Neuronal stem cell (in vitro differentiated cells): Measurements from ENCODE around the gene HDAC2.
"Not testable (repeated sequence)": the region's sequence is repeated elsewhere in the genome, so short reads cannot be mapped to it uniquely, and the experiment has no call there.

Experiments used
- DNase-seq: peaks from one replicate; pipeline ENCODE4 v3.0.0-alpha.2; 2013; ENCODE audit warnings: low spot score
- H2AFZ ChIP-seq: one replicate; pipeline ENCODE4 v1.6.1; 2013; ENCODE audit warnings: mild to moderate bottlenecking, low read length, inconsistent platforms
- H2AK5ac ChIP-seq: 2 replicates; pipeline ENCODE4 v1.6.1; 2013; ENCODE audit warnings: low read depth, mild to moderate bottlenecking, inconsistent platforms, low read length, moderate library complexity, mixed read lengths
- H2BK120ac ChIP-seq: 2 replicates; pipeline ENCODE4 v1.6.1; 2013; ENCODE audit warnings: low read depth, mild to moderate bottlenecking, inconsistent platforms, low read length, moderate library complexity, mixed read lengths
- H2BK12ac ChIP-seq: one replicate; pipeline ENCODE4 v1.6.1; 2013; ENCODE audit warnings: low read length, inconsistent platforms
- H2BK15ac ChIP-seq: 2 replicates; pipeline ENCODE4 v1.6.1; 2013; ENCODE audit warnings: mild to moderate bottlenecking, low read length, inconsistent platforms, mixed read lengths
- H2BK5ac ChIP-seq: one replicate; pipeline ENCODE4 v1.6.1; 2013; ENCODE audit warnings: inconsistent platforms, mild to moderate bottlenecking, low read length, moderate library complexity
- H3K14ac ChIP-seq: one replicate; pipeline ENCODE4 v1.6.1; 2013; ENCODE audit warnings: low read length, inconsistent platforms
- H3K18ac ChIP-seq: 2 replicates; pipeline ENCODE4 v1.6.1; 2013; ENCODE audit warnings: low read length, inconsistent platforms
- H3K23ac ChIP-seq: 2 replicates; pipeline ENCODE4 v1.6.1; 2013; ENCODE audit warnings: low read depth, mild to moderate bottlenecking, mixed read lengths, low read length, inconsistent platforms; ENCODE audit not compliant: poor library complexity
- H3K27ac ChIP-seq: replicated peaks from 3 replicates; pipeline ENCODE4 v1.5.1; 2013; ENCODE audit warnings: low read length, inconsistent platforms
- H3K27me3 ChIP-seq, 3 experiments: 2 replicates each; pipeline ENCODE4 v1.6.1; 2013; ENCODE audit warnings: low read length in 3 of 3, mild to moderate bottlenecking in 2 of 3, inconsistent platforms in 1 of 3, low read depth in 1 of 3, mixed read lengths in 1 of 3, moderate library complexity in 1 of 3; ENCODE audit not compliant: control insufficient read depth in 3 of 3, insufficient read depth in 3 of 3
- H3K36me3 ChIP-seq, 2 donors: replicated peaks in 1 of 2; 2 replicates each; pipeline ENCODE4 v1.6.1; 2013; ENCODE audit warnings: low read length in 2 of 2; ENCODE audit not compliant: control insufficient read depth in 2 of 2, insufficient read depth in 2 of 2
- H3K4ac ChIP-seq: 2 replicates; pipeline ENCODE4 v1.6.1; 2013; ENCODE audit warnings: inconsistent platforms, mild to moderate bottlenecking, low read length, moderate library complexity
- H3K4me1 ChIP-seq, 2 donors: 1 replicate in 1 of 2; 2 replicates in 1 of 2; pipeline ENCODE4 v1.6.1; 2013; ENCODE audit warnings: low read length in 2 of 2, low read depth in 1 of 2; ENCODE audit not compliant: control insufficient read depth in 2 of 2, insufficient read depth in 1 of 2
- H3K4me2 ChIP-seq: one replicate; pipeline ENCODE4 v1.6.1; 2013; ENCODE audit warnings: mild to moderate bottlenecking, low read length, inconsistent platforms; ENCODE audit not compliant: insufficient read depth, poor library complexity, severe bottlenecking
- H3K4me3 ChIP-seq, 2 donors: 2 replicates each; pipeline ENCODE4 v1.5.1; 2013; ENCODE audit warnings: low read length in 2 of 2, mild to moderate bottlenecking in 2 of 2, inconsistent platforms in 1 of 2, moderate library complexity in 1 of 2
- H3K79me1 ChIP-seq: one replicate; pipeline ENCODE4 v1.6.1; 2013; ENCODE audit warnings: low read depth, mild to moderate bottlenecking, inconsistent platforms, low read length, moderate library complexity
- H3K9ac ChIP-seq: one replicate; pipeline ENCODE4 v1.6.1; 2013; ENCODE audit warnings: mild to moderate bottlenecking, low read depth, low read length, inconsistent platforms; ENCODE audit not compliant: poor library complexity
- H3K9me3 ChIP-seq, 2 donors: replicated peaks in 1 of 2; 2 replicates each; pipeline versions ENCODE3 to v1.6.1; 2013; ENCODE audit warnings: low read length in 2 of 2, mild to moderate bottlenecking in 2 of 2, inconsistent platforms in 1 of 2, low read depth in 1 of 2, mixed read lengths in 1 of 2, moderate library complexity in 1 of 2; ENCODE audit not compliant: control insufficient read depth in 2 of 2, insufficient read depth in 1 of 2
- H4K8ac ChIP-seq: one replicate; pipeline ENCODE4 v1.6.1; 2013; ENCODE audit warnings: low read depth, mild to moderate bottlenecking, inconsistent platforms, low read length, moderate library complexity
- H4K91ac ChIP-seq: one replicate; pipeline ENCODE4 v1.6.1; 2013; ENCODE audit warnings: low read length, low read depth, mild to moderate bottlenecking, inconsistent platforms; ENCODE audit not compliant: poor library complexity
- WGBS, 2 donors: extraction: QIAGEN DNeasy Blood & Tissue Kit; methylation state at CpG; one replicate each; pipeline ENCODE4 v1.1.7; 2013; ENCODE audit warnings: missing lambda C conversion rate in 2 of 2, mixed read lengths in 1 of 2; ENCODE audit not compliant: insufficient read length in 2 of 2, insufficient replicate concordance in 1 of 2; ENCODE audit errors: extremely low coverage in 2 of 2; 5-methylcytosine and 5-hydroxymethylcytosine counted together

Gene HDAC2

DNA sequence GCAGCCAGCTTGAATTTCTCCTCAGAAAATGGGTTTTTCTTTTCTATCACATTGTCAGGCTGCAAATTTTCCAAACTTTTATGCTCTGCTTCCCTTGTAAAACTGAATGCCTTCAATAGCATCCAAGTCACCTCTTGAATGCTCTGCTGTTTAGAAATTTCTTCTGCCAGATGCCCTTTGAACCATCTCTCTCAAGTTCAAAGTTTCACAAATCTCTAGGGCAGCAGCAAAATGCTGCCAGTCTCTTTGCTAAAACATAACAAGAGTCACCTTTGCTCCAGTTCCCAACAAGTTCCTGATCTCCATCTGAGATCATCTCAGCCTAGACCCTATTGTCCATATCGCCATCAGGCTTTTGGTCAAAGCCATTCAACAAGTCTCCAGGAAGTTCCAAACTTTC, 60.7 kb downstream of the HDAC2 start:
- H3K14ac ChIP-seq, H2BK120ac ChIP-seq, H4K8ac ChIP-seq, H4K91ac ChIP-seq, H3K4me3 ChIP-seq, H2BK15ac ChIP-seq, H3K4ac ChIP-seq, H2BK5ac ChIP-seq, H3K36me3 ChIP-seq, H3K27ac ChIP-seq, H2AK5ac ChIP-seq, H3K9me3 ChIP-seq, H3K18ac ChIP-seq, H3K4me2 ChIP-seq, H3K27me3 ChIP-seq, DNase-seq, H3K79me1 ChIP-seq, H2AFZ ChIP-seq, H3K9ac ChIP-seq, H3K4me1 ChIP-seq, H2BK12ac ChIP-seq, H3K23ac ChIP-seq: not testable (repeated sequence)
- WGBS, 2 donors, result no CpG with 5 or more reads among the region's 1 CpG

DNA sequence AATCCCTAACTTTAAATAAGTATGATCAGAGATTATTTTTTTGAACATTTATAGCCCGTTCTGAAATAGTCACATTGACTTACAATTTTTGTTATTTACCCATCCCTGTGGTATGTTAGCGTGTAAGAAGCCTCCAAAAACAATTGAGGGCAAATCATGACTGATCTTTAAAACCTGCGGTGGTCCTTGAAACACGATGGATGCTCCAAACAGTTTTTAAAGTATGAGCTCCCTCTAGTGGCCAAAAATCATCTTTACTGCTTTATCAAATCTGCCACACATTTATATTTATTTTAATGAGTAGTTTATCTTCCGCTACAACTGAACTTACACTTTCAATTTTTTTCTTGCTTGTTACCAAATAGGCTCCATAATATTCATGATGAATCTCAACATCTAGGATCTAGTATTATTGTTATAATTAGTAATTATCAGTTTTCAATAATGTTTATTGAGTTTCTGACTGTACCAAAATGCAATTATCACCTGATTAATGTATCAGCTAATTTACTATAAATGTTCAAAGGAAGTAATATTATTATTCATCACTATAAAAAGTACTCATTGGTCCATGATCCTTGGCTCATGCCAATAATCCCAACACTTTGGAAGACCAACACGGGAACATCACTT, 61.6 kb downstream of the HDAC2 start:
- no peak overlapping the region for H3K9ac ChIP-seq
- WGBS, 2 donors, result no CpG with 5 or more reads among the region's 6 CpGs
- H3K9me3 ChIP-seq, result peaks cover 0 to 2% of the 10 kb centered on the region in 2 donors
- no peak overlapping the region for H3K23ac ChIP-seq
- no peak overlapping the region for H4K8ac ChIP-seq
- no peak overlapping the region for H2BK5ac ChIP-seq
- H2BK15ac ChIP-seq, result no peak overlapping the region
- no peak overlapping the region for H3K18ac ChIP-seq
- no peak overlapping the region for H2AFZ ChIP-seq
- H3K79me1 ChIP-seq, result no peaks in the 10 kb centered on the region
- H3K14ac ChIP-seq, result no peak overlapping the region
- H2BK120ac ChIP-seq, result no peak overlapping the region
- no peaks in the 10 kb centered on the region for H3K27me3 ChIP-seq
- H3K27ac ChIP-seq, result no peak overlapping the region
- H3K36me3 ChIP-seq, result no peaks in the 10 kb centered on the region
- H3K4me2 ChIP-seq, result no peak overlapping the region
- peak; percentile 72 for DNase-seq
- no peaks in the 10 kb centered on the region for H3K4me1 ChIP-seq
- no peak overlapping the region for H3K4me3 ChIP-seq
- H3K4ac ChIP-seq, result no peak overlapping the region
- H4K91ac ChIP-seq, result no peak overlapping the region
- H2AK5ac ChIP-seq, result no peak overlapping the region
- no peak overlapping the region for H2BK12ac ChIP-seq

DNA sequence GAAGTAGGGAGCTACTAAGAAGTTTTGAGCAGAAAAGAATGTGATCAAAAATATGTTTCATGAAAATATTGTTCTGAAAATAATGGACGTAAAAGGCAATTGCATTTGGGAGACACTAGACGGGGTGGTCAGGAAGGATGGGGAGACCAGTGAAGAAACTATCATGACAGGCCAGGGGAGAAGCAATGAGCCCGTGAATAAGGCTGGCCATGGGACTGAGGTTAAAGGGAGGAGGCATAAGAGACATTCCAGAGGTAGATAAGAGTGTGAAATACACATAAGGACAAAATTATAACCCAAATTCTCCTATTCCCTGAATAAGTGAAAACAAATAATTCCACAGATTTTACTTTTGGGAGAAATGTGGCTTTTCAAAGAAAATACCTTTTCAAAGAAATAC, 62.1 kb downstream of the HDAC2 start:
- H3K4me3 ChIP-seq, result no peak overlapping the region
- no peak overlapping the region for H4K91ac ChIP-seq
- H2AFZ ChIP-seq, result peak overlapping the region; percentile 12
- peaks cover 0 to 2% of the 10 kb centered on the region in 2 donors for H3K9me3 ChIP-seq
- no peaks in the 10 kb centered on the region for H3K36me3 ChIP-seq
- H2AK5ac ChIP-seq, result no peak overlapping the region
- H3K23ac ChIP-seq, result no peak overlapping the region
- no peaks in the 10 kb centered on the region for H3K79me1 ChIP-seq
- H3K27me3 ChIP-seq, result no peaks in the 10 kb centered on the region
- no peak overlapping the region for H2BK120ac ChIP-seq
- H3K4ac ChIP-seq, result no peak overlapping the region
- WGBS, 2 donors, result no CpG with 5 or more reads among the region's 3 CpGs
- no peak overlapping the region for H3K14ac ChIP-seq
- no peak overlapping the region for H2BK5ac ChIP-seq
- no peak overlapping the region for H3K27ac ChIP-seq
- H2BK15ac ChIP-seq, result no peak overlapping the region
- no peak overlapping the region for H3K9ac ChIP-seq
- no peak overlapping the region for H3K18ac ChIP-seq
- no peak overlapping the region for H3K4me2 ChIP-seq
- no peak overlapping the region for H2BK12ac ChIP-seq
- no peak for DNase-seq
- no peak overlapping the region for H4K8ac ChIP-seq
- H3K4me1 ChIP-seq, result peaks cover 2 to 4% of the 10 kb centered on the region in 2 donors

DNA sequence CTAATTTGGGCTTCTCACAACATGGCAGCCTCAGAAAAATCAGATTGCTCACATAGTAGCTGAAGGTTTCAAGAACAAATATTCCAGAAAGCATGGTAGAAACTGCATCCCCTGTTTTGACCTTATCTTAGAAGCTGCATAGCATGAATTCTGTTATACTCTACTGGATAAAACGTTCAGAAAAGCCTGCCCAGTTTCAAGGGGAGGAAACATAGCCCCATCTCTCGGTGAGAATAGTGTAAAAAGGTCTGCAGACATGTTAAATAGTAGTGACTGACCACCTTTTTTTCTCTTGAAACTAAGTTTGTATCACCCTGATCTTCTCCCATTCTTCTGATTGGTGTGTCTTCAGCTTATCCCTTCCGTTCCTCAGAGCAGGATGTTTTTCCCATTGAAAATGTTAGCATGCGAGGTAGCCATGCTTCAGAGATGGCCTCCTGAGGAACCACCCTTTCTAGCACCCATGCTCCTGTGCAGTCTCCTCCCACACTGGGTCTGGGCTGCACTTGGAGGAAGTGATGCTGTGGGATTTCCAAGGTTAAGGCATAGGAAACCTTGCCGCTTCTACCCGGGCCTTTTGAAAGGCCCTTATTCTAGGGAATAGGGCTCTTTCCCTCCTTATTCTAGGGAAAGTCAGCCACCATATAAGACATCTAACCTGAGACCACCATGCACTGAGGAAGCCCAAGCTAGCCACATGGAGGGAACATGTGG, 63.7 kb downstream of the HDAC2 start:
- H2BK15ac ChIP-seq, result no peak overlapping the region
- H3K27ac ChIP-seq, result no peak overlapping the region
- H3K79me1 ChIP-seq, result no peaks in the 10 kb centered on the region
- no peak overlapping the region for H3K14ac ChIP-seq
- H3K36me3 ChIP-seq, result no peaks in the 10 kb centered on the region
- H2BK120ac ChIP-seq, result no peak overlapping the region
- no peak overlapping the region for H2AFZ ChIP-seq
- no peak overlapping the region for H4K91ac ChIP-seq
- H3K9me3 ChIP-seq, result peaks cover 0 to 2% of the 10 kb centered on the region in 2 donors
- no peak overlapping the region for H3K9ac ChIP-seq
- no peak overlapping the region for H3K4me2 ChIP-seq
- no peak overlapping the region for H3K4me3 ChIP-seq
- H4K8ac ChIP-seq, result no peak overlapping the region
- H3K27me3 ChIP-seq, result no peaks in the 10 kb centered on the region
- H3K4me1 ChIP-seq, result peaks cover 2 to 4% of the 10 kb centered on the region in 2 donors
- WGBS, 2 donors, result no CpG with 5 or more reads among the region's 6 CpGs
- no peak overlapping the region for H2BK12ac ChIP-seq
- no peak overlapping the region for H2BK5ac ChIP-seq
- DNase-seq, result no peak
- no peak overlapping the region for H2AK5ac ChIP-seq
- no peak overlapping the region for H3K4ac ChIP-seq
- H3K23ac ChIP-seq, result no peak overlapping the region
- H3K18ac ChIP-seq, result no peak overlapping the region
